HEK293 (cell line): ENCODE results near the gene DCX.

Experiments used
- CTCF ChIA-PET: fragments of 350-600 bp; formaldehyde crosslinking; extraction: SDS; loops from one replicate; lab custom pipeline; 2021; ENCODE audit warnings: antibody characterized with exemption; lab: Yijun Ruan, JAX
- POLR2A ChIA-PET: fragments of 300-600 bp; formaldehyde crosslinking; extraction: SDS; loops from one replicate; lab custom pipeline; 2020; ENCODE audit warnings: antibody characterized with exemption, inconsistent platforms; lab: Yijun Ruan, JAX
- H3K27ac ChIP-seq: fragments of 200-500 bp; sonication (Bioruptor generic); 2 replicates; pipeline ENCODE4 v1.5.1; 2014; ENCODE audit warnings: low read depth, low read length, control low read depth, inconsistent platforms; ENCODE audit errors: extremely low read depth
- H3K36me3 ChIP-seq, 2 experiments: fragments of 200-500 bp in 1 of 2; sonication (Bioruptor generic) in 1 of 2; 1 replicate in 1 of 2; 2 replicates in 1 of 2; pipeline ENCODE4 v1.5.1; 2014 to 2017; ENCODE audit warnings: inconsistent platforms in 2 of 2, low read length in 2 of 2; ENCODE audit not compliant: control insufficient read depth in 2 of 2, insufficient read depth in 1 of 2
- H3K4me1 ChIP-seq: fragments of 200-500 bp; sonication (Bioruptor generic); 2 replicates; pipeline ENCODE4 v1.5.1; 2014; ENCODE audit warnings: mild to moderate bottlenecking, low read length, inconsistent platforms; ENCODE audit not compliant: control insufficient read depth, insufficient read depth
- H3K4me3 ChIP-seq: 2 replicates; pipeline ENCODE4 v1.5.1; 2011; ENCODE audit warnings: low read depth, mild to moderate bottlenecking, control low read depth, low read length, moderate library complexity
- H3K9me3 ChIP-seq: fragments of 200-500 bp; sonication (Bioruptor generic); 2 replicates; pipeline ENCODE4 v1.5.1; 2014; ENCODE audit warnings: low read depth, low read length, inconsistent platforms; ENCODE audit not compliant: control insufficient read depth, insufficient read depth
- ELK4 ChIP-seq: IDR thresholded peaks from 2 replicates; pipeline ENCODE4 v1.6.1; 2011; ENCODE audit warnings: mild to moderate bottlenecking, low read depth, low read length, borderline replicate concordance
- GLI4 ChIP-seq: fragments of 450-650 bp; formaldehyde crosslinking; IDR thresholded peaks from 2 replicates; pipeline ENCODE4 v1.5.1; 2016; ENCODE audit warnings: missing biosample characterization, missing genetic modification characterization
- GLIS2 ChIP-seq: fragments of 450-650 bp; formaldehyde crosslinking; IDR thresholded peaks from 2 replicates; pipeline ENCODE4 v1.5.1; 2016; ENCODE audit warnings: missing biosample characterization, missing genetic modification characterization
- ZBTB10 ChIP-seq: fragments of 450-650 bp; formaldehyde crosslinking; IDR thresholded peaks from 2 replicates; pipeline ENCODE4 v1.5.1; 2016; ENCODE audit warnings: missing biosample characterization, missing genetic modification characterization
- ZBTB7A ChIP-seq: fragments of 450-650 bp; formaldehyde crosslinking; IDR thresholded peaks from 2 replicates; pipeline ENCODE4 v1.5.1; 2016; ENCODE audit warnings: low read depth, missing biosample characterization, missing genetic modification characterization
- ZFP3 ChIP-seq: fragments of 450-650 bp; formaldehyde crosslinking; IDR thresholded peaks from 2 replicates; pipeline ENCODE4 v1.5.1; 2016; ENCODE audit warnings: low read depth, missing biosample characterization, missing genetic modification characterization
- ZNF10 ChIP-seq: fragments of 450-650 bp; formaldehyde crosslinking; IDR thresholded peaks from 2 replicates; pipeline ENCODE4 v1.5.1; 2017; ENCODE audit warnings: missing biosample characterization, missing genetic modification characterization
- ZNF140 ChIP-seq: fragments of 450-650 bp; formaldehyde crosslinking; IDR thresholded peaks from 2 replicates; pipeline ENCODE4 v1.5.1; 2016; ENCODE audit warnings: missing biosample characterization, missing genetic modification characterization
- ZNF18 ChIP-seq: fragments of 450-650 bp; formaldehyde crosslinking; IDR thresholded peaks from 2 replicates; pipeline ENCODE4 v1.5.1; 2016; ENCODE audit warnings: missing biosample characterization, missing genetic modification characterization
- ZNF394 ChIP-seq: fragments of 450-650 bp; formaldehyde crosslinking; IDR thresholded peaks from 2 replicates; pipeline ENCODE4 v1.5.1; 2016; ENCODE audit warnings: missing biosample characterization, missing genetic modification characterization, mild to moderate bottlenecking, moderate library complexity, borderline replicate concordance
- ZNF404 ChIP-seq: fragments of 450-650 bp; formaldehyde crosslinking; IDR thresholded peaks from 2 replicates; pipeline ENCODE4 v1.5.1; 2017; ENCODE audit warnings: missing biosample characterization, missing genetic modification characterization
- ZNF544 ChIP-seq: fragments of 450-650 bp; formaldehyde crosslinking; IDR thresholded peaks from 2 replicates; pipeline ENCODE4 v1.5.0; 2017; ENCODE audit warnings: missing biosample characterization, missing genetic modification characterization
- ZNF555 ChIP-seq: fragments of 450-650 bp; formaldehyde crosslinking; conservative IDR thresholded peaks from 2 replicates; pipeline ENCODE4 v1.5.1; 2017; ENCODE audit warnings: missing biosample characterization, mild to moderate bottlenecking, missing genetic modification characterization, inconsistent platforms
- ZNF626 ChIP-seq: fragments of 450-650 bp; sonication (Bioruptor Pico); formaldehyde crosslinking; IDR thresholded peaks from 2 replicates; pipeline ENCODE4 v1.5.1; 2018; ENCODE audit warnings: missing biosample characterization, missing genetic modification characterization, inconsistent platforms
- ZNF654 ChIP-seq: fragments of 450-650 bp; formaldehyde crosslinking; IDR thresholded peaks from 2 replicates; pipeline ENCODE4 v1.5.1; 2016; ENCODE audit warnings: low read depth, missing biosample characterization, missing genetic modification characterization
- ZNF76 ChIP-seq: fragments of 450-650 bp; formaldehyde crosslinking; IDR thresholded peaks from 2 replicates; pipeline ENCODE4; 2016; ENCODE audit warnings: low read depth, missing biosample characterization, missing genetic modification characterization, borderline replicate concordance
- ZSCAN18 ChIP-seq: fragments of 450-650 bp; formaldehyde crosslinking; IDR thresholded peaks from 2 replicates; pipeline ENCODE4 v1.5.1; 2016; ENCODE audit warnings: missing biosample characterization, missing genetic modification characterization
- ZSCAN5A ChIP-seq: fragments of 450-650 bp; formaldehyde crosslinking; IDR thresholded peaks from 2 replicates; pipeline ENCODE4 v1.5.1; 2016; ENCODE audit warnings: missing biosample characterization, missing genetic modification characterization
- ZXDB ChIP-seq: fragments of 450-650 bp; formaldehyde crosslinking; IDR thresholded peaks from 2 replicates; pipeline ENCODE4 v1.5.1; 2016; ENCODE audit warnings: missing biosample characterization, missing genetic modification characterization

DCX gene

GRCh38 chrX:111309083-111309482, 102.9 kb downstream of the DCX start:
- CTCF ChIA-PET = interaction anchor here (0.6 kb wide), 1 partner anchor 353 kb away, joined by 3 read pairs; no protein-coding TSS in a partner anchor
- POLR2A ChIA-PET = no interaction called here

More at GRCh38 chrX:111309083-111309482, 102.9 kb downstream of the DCX start:
- Histone ChIP-seq H3K4me1 (no peaks in the 10 kb centered on the region), H3K27ac (no peak overlapping the region), H3K36me3 (no peaks in the 10 kb centered on the region), H3K4me3 (no peak overlapping the region), H3K9me3 (no peaks in the 10 kb centered on the region; the same call in 1 of the 2 replicates)
- TF ChIP-seq ZNF394 (tag by site-specific recombination) = no peak
- TF ChIP-seq GLI4 = no peak
- TF ChIP-seq ZNF555 (tag by site-specific recombination) = no peak
- no peak for TF ChIP-seq ZFP3 (tag by site-specific recombination)
- TF ChIP-seq ZNF140 (tag by site-specific recombination) = no peak
- no peak for TF ChIP-seq ZXDB
- no peak for TF ChIP-seq ZNF654
- TF ChIP-seq ZNF404 (tag by site-specific recombination) = no peak
- no peak for TF ChIP-seq ZBTB10 (tag by site-specific recombination)
- TF ChIP-seq ZNF76 (tag by site-specific recombination) = no peak
- no peak for TF ChIP-seq GLIS2 (tag by site-specific recombination)
- TF ChIP-seq ZNF18 (tag by site-specific recombination) = no peak
- TF ChIP-seq ZNF544 (tag by site-specific recombination) = no peak
- no peak for TF ChIP-seq ZNF10 (tag by site-specific recombination)
- no peak for TF ChIP-seq ZBTB7A (tag by site-specific recombination)
- TF ChIP-seq ZSCAN18 = no peak
- no peak for TF ChIP-seq ELK4
- TF ChIP-seq ZSCAN5A (tag by site-specific recombination) = no peak
- TF ChIP-seq ZNF626 = no peak
